Stimulated activated CD8-positive, alpha-beta memory T cell treated with anti-CD3 and anti-CD28 coated beads, Interleukin-15, amount 100 ng/mL, for 24 hours (primary cell): ENCODE data around the gene SCN4B.

ENCODE experiments used
- DNase-seq: peaks from one replicate; pipeline ENCODE4 v3.0.0-alpha.2; 2020; ENCODE audit warnings: low read depth

The SCN4B gene

DNA sequence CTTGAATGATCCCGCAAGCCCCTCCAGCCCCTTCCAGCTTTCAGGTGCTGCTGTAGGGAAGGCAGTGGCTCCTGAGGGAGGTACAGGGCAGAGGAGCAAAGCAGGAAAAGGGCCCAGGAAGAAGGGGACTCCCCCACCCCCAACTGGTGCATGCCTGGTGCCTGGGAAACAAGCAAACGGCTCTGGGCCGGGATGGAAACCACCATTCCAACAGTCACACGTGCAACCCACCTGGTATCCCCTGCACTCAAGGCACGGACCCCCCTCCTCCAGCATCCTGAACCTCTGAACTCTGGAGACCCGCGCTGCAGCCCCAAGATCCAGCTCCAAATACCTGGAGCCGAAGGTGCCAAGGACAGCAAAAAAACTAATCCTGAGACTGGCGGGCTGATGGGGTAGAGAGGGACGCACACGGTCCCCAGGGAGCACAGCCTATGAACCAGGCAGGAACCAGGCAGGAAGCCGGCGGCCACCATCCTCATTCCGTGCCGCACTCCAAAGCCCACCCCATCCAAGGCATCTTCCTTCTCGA lies 537 bp downstream of the SCN4B start:
- DNase-seq = no peak

- DNase-seq = no peak
Measured at GRCh38 chr11:118151431-118151830, 1.2 kb downstream of the SCN4B start.

- DNase-seq = no peak
Measured at GRCh38 chr11:118149493-118149892, 3.1 kb downstream of the SCN4B start.

DNA sequence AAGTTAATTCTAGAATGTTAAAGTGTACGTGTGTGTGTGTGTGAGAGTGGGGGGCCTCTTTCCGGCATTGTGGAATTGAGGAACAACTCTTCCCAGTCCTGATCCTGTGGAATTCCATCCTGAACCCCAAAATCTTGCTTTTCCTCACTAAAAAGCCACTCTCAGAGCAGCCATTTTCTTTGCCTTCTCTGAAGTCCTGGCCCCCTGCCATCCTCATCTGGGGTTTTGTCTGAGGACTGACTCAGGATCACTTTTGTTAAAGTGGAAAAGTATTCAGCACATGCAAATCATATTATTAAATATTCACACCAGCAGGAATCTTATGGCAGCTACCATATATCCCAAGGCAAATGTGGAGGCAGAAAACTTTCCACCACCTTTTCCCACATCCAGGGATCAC lies 3.8 kb downstream of the SCN4B start:
- DNase-seq = no peak

DNA sequence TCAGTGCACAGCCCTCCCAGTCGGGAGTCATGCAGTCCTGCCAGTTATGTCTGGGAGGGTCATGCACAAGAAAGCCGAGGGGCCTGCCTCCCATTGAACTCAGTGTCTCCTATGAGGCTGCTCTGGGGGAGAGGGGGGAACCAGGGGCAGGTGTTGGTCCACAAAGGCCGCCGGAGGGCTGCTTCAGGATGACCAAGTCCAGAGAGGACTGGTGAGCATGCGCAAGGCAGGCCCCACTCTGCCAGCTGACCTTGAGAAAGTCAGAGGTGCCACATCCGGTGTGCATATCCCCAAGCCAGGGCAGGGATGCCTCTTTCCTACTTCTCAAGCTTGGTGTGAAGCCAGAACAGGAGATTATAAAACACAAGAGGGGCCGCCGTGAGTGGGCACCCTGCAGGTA lies 4.4 kb downstream of the SCN4B start:
- no peak for DNase-seq

DNA sequence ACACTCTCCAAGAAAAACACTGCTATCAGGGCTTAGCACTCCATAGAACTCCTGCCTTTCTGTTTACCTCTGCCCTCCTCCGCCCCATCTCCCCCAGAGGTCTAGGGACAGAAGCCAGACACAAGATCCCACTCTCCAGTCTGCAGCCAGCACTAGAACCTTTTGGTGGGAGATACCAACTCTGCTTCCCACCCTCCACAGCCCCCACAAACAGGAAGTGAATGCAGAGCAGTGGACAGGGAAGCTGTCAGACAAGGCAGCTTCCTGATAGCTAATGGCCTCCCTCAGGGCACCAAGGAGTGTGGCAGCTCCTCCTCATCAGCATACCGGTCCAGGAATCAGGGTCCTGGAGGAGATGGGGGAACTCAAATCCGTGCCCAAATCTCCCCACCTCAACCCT lies 5.1 kb downstream of the SCN4B start:
- DNase-seq = no peak

DNA sequence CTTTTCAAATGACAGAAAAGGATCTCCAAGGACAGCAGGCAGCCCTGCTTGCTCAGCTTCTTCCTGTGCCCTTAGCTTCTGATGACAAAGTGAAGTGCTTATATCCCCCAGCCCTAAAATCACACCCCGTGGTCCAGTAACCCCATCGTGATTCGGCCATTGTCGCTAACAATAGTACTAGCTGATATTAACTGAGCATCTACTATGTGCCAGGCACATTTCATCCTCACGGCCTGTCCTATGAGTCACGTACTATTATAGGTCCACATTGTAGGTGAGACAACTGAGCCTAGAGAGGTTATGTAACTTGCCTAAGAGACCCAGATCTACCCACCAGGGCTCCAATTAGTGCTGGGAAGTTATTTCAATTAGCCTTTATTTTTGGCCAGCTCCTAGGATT lies 6.1 kb downstream of the SCN4B start:
- DNase-seq = no peak

GRCh38 chr11:118145285-118146227 lies 7.1 kb downstream of the SCN4B start:
- DNase-seq = peak; percentile 77

- no peak for DNase-seq
Measured at GRCh38 chr11:118144301-118145268, 8.0 kb downstream of the SCN4B start.

DNA sequence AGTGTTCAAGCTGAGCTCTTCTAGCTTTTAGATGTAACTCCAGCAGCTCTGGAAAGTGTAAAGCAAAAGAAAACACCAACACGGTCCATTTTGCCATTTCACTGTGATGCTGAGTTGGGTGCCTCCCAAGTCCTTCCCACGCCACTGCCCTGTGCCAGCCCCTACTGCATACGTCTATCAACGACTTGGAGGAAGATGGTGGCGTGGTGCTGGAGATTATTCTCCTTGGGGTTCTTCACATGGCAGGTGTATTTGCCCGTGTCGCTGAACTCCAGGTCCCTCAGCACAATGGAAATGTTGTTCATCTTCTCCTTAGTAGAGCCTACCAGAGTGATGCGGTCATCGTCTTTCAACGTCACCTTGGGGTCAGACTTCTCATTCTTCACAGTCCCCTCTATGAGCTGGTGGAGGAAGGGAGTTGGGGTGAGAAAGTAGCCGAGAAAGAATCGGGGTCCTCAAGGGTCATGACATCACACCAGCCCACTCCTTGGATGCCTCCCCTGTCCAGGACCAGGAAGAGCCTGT lies 8.9 kb downstream of the SCN4B start:
- no peak for DNase-seq

DNA sequence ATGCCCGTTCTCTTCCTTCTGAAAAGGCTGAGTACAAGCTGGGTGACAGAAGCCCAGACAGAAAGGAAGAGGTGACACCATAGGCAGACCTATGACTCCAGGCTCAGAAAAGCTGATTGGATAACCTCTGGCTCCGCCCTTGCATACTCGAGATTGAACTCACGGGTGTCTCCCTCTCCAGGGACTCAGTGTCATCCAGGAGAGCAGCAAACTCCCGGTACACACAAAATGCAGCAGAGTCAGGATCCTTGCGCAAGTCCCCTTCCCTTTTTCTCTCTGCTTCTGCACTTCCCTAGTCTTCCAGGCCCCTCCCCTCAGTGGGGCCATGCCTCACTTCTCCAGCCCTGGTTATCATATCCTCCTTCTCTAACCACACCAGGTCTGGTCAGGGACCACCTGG lies 9.8 kb downstream of the SCN4B start:
- DNase-seq = no peak

DNA sequence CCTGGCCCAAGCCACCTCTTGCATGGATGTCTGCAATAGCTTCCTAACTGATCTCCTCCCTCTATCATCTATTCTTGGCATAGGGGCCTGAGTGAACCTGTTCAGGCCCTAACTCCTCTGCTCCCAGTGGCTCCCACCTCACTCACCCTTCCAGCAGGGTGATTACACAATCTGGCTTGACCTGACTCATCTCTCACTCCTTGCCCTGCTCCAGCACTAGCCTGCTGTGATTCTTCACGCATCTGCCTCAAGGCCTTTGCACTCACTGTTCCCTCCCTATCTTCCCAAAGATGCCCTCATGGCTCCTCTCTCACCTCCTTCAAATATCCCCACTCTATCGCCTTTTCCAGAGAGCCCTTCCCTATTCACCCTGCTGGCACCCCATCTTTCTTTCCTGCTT lies 10.5 kb downstream of the SCN4B start:
- no peak for DNase-seq

GRCh38 chr11:118139578-118139977 lies 13.0 kb downstream of the SCN4B start:
- no peak for DNase-seq

DNA sequence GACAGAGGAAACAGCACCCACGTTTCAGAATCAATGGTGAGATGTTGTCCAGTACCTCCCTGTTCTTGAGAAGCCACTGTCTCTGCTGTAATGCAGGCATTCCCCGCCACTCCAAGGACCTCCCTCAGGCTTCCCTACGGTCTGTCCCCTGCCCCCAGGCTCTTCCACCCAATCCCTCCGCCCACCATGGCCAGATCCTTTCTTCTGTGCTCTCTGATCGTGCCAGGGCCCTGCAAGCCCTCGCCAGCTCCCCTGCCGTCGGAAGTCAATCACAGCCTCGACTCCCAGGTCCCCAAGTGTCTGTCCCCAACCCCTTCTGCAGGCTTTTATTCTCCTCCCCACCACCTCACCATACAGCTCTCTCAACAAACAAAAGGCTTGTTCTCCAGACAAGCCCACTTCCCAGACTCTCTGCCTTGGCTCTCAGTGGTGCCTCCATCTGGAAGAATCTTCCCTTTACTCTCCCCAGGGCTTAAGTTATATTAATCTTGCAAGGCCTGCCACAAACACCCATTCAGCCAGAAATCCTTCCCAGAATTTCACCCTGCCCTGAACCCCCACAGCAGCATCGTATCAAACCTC lies 13.7 kb downstream of the SCN4B start:
- DNase-seq = no peak

DNA sequence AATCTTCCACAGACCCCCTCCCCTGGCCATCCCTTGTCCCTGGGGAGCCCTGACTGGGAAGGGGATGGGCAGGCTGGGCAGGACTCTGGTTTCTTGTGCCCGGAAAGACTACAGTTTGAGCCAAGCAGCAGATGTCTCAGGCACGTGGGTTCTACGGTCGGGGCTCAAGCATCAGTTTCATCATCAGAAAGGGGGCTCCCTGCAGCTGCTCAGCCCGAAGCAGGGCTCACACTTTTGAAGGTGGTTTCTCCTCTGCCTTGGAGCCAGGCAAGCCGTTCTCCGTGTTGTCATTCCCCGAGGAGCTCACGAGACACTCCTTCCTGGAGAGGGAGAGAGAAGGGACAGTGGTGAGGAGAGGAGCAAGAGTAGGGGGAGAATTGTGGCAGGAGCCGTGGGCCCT lies 15.8 kb downstream of the SCN4B start:
- no peak for DNase-seq

DNA sequence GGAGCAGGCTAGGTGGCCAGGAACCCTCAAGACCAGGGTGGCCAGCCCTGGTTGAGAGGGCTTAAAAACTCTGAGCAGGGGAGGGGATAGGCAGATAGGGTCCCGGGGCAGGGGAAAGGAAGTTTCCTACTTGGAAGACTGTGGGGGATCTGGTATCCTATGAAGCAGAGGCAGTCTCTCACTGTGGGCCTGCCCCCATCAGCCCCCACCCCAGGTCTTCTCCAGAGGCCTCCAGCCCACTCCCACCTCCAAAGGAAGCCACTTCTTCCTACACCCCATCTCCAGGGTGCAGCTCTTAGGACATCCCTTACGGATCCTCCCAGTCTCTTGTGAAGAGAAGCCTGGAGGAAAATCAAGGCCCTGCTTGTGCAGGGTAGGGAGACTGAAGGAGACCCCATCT lies 16.3 kb downstream of the SCN4B start:
- DNase-seq = no peak

GRCh38 chr11:118135796-118136165 lies 16.8 kb downstream of the SCN4B start:
- DNase-seq = no peak

DNA sequence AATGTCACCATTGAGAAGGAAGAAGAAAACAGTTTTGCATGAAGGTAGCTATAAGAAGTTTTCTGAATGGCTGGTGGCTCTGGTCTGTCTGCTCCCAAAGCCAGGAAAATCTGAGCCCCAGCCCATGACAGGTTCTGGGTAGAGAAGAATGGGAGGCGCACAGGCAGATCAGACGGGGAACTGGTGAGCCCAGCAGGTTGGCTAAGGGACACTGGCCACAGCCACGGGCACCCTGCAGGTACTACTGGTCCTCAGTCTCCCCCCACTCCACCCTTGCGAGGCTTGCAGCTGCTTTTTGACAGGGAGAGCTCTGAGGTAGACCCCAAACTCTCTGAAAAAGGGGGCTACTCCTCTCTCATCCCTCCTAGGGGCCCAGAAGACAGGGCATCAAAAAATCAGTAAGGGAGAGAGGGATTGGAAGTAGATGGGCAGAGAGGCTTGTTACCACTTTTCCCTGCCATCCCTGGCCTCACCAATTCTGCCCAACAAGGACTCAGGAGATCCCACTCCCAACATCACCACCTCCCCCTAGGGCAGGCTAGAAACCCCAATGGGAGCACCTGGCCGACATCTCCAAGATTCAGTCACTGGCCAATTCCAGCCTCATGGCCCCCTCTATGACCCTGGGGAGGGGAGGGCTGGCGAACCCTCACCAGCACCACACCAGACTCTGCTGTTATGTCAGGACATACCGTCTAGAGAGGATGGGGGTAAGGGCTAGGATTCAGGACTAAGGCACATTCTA lies 17.4 kb downstream of the SCN4B start:
- DNase-seq = no peak

GRCh38 chr11:118133816-118134215 lies 18.8 kb downstream of the SCN4B start:
- no peak for DNase-seq

GRCh38 chr11:118132385-118133151 lies 20.1 kb downstream of the SCN4B start:
- DNase-seq = no peak
